GM21723 (cell line): Measurements from ENCODE around the gene RNPEPL1.
"Not testable (repeated sequence)": the region's sequence is repeated elsewhere in the genome, so short reads cannot be mapped to it uniquely, and the experiment has no call there.

ENCODE experiments used
- ATAC-seq: cut with Tn5 transposase; IDR thresholded peaks from one replicate; pipeline ENCODE4 v1.9.1; 2021; ENCODE audit warnings: mild to moderate bottlenecking, moderate library complexity; ENCODE audit not compliant: unreplicated experiment

RNPEPL1 gene

DNA sequence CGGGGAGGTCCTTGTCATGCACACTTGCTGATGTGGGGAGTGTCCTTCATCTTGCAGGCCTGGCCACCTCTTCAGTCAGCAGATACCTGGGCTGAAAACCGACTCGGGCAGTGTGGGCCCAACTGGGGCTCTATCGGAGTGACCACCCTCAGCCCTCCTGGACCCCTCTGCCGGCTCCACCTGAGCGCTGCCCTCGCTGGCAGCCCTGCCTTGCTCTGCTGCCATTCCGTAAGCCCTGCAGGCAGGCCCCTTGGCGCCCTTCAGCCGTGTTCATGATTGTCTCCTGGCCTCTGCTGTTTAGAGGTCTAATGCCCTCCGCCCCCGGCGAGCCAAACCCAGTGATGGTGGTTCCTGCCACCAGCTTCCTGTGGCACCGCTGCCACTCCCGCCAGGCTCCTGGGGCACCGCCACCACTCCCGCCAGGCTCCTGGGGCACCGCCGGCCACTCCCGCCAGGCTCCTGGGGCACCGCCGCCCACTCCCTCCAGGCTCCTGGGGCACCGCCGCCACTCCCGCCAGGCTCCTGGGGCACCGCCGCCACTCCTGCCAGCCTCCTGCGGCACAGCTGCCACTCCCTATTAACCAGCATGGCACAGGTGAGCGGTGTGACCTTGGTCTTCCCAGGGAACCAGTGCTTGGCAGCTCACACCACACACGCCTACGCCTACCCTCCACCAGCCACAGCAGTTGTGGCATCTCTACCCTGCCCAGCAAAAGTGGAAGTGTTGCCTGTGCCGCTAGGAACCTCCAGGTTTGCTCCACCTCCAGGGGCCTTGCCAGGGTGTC is 34.2 kb downstream of the RNPEPL1 start:
- no peak for ATAC-seq

DNA sequence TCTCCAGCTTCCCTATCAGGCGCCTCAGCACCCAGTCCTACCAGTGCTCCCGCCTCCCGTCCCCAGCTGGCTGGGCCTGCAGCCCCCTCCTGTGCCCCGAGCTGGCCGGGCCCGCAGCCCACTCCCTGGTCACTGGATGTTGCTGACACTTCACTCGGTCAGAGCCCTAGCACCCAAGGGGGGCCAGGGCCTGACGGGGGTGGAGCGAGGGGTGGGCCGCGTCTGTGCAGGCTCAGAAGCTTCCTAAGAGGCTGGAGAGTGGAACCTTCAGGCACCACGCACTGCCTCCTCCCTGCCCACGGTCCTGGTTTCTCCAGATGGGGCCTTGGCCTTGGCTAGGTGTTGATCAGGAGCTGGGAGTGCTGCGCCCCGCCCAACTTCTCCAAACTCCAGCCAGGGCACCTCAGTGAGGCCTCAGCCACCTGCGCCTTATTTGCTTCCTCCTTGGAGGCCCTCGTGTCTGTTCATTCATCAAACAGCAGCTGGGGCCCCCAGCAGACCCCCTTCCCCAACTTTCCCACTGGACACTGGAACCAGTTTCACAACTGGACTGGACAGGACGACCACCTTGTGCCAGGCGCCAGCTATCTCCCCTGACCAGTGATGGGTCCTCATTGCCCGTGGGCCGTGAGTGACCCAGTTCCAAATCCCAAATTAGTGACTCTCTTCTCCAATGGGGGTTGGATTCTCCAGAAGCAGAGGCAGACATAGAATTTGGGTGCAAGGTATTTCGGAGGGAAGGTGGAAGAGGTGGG is 35.0 kb downstream of the RNPEPL1 start:
- no peak for ATAC-seq

DNA sequence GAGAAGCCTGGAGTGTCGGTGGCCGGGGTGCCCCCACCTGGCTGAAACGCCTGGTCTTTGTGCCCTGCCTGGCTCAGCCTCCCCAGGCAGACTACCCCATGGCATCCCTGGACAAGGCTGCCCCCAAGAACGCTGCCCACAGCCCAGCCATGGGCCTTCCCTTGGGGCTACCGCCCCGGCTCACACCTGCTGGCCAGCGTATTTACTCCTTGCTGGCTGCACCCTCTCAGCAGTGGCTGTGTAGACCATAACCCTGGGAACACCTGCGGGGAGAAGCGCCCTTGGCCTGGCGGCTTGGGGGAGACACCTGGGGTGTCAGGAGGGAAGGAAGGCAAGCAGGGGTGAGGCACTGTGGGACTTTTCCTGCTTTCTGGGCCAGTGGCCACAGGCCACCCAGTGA is 35.6 kb downstream of the RNPEPL1 start:
- ATAC-seq = no peak

DNA sequence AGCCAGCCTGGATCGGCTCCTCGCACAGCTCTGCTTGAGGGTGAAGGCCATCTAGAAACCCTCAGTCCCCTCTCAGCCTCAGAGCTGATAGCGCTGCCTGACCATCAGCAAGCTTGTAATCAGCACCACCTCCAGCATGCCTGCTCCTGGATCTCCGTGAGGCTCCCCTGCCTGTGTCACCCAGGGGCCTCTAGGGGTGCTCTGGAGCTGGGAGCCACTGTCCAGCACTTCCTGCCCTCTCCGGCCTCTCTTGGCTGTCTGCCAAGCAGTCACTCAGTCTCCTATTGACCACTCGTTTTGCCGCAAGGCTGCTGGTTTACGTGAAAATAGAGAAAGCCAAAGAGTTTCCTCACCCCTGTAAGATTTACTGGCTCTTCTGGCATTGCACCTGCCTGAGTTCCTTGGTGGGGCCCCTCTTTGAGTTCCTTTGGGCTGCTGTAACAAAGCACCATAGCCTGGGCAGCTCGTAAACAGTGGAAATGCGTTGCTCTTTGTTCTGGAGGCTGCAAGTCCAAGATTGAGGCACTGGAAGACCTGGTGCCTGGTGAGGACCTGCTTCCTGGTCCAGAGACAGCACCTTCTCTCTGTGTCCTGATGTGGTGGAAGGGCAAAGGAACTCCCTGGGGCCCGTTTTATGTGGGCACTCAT is 36.1 kb downstream of the RNPEPL1 start:
- no peak for ATAC-seq

DNA sequence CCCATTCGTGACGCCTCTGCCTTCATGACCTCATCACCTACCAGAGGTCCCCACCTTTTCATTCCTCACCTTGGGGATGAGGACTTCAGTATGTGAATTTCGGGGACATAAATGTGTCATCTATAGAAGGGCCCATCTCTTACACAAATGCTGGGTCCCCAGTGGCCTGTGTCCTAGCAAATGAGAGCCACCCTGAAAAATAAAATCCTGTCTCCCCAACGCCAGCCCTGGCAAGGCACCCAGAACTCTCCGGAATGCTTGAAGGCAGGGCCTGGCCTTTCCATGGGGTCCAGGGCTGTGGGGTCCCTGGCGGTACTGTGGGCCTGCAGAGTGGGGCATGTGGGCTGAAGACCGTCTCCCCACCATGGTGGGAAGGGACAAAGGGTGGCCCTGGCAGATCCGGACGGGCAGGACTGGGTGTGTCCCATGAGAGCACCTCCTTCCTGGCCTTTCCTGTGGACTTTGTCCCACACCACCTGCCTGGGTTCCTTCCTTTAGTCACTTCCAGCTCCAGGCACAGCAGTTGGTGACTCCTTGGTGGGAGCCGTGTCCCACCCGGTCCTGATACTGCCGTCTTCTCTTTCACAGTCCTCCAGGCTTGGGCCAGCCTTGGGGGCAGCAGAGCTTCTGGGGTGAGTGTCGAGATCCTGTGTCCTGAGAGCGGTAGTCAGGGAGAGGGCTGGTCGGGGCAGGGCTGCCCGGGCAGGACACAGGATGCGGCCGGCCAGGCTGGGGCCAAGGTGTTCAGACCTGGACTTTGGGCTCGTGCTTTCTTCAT is 36.8 kb downstream of the RNPEPL1 start:
- no peak for ATAC-seq

GRCh38 chr2:240605867-240606743 is 37.8 kb downstream of the RNPEPL1 start:
- no peak for ATAC-seq

DNA sequence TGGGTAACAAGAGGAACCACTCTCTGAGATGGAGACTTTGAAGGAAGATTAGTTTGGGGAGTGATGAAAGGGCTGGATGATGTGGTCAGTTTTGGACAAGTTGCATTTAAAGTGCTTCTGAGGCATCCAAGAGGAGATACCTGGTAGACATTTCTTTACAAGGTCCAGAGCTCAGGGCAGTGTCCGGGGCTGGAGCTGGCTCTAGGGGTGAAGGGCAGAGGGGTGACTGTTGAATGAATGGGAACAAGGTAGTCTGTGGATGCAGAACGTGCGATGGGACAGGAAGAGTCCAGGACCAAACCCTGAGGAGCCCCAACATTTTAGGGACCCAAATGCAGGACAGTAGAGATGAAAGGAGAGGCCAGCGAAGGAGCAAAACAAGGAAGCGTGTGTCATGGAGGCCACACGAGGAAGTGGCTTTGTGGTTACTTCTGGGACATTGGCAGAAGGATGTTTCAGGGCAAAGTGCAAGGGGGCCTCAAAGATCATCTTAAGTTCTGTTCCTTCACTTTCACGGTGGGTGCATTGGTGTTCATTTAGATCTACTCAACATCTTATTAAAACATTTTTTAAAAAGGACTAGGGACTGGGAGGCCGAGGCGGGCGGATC is 43.4 kb downstream of the RNPEPL1 start:
- no peak for ATAC-seq

GRCh38 chr2:240613781-240614180 is 45.5 kb downstream of the RNPEPL1 start:
- ATAC-seq = no peak

GRCh38 chr2:240614391-240614790 is 46.1 kb downstream of the RNPEPL1 start:
- no peak for ATAC-seq

DNA sequence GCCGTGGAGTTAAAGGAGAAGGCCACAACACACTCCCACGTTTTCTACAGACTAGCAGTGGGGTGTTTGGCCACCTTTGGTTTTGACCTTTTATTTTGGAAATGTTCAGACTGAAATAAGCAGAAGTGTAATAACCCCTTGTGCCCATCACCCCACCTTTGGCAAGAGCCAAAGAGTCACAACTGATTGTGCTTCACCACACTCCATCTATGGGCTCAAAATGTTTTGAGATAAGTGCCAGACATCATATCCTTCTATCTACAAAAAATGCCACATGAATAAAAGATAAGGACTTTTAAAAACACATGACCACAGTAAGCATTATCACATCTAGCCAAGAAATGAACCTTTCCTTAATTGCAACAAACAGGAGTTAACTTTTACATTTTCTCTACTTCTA is 47.1 kb downstream of the RNPEPL1 start:
- ATAC-seq = no peak

GRCh38 chr2:240615820-240616547 is 47.7 kb downstream of the RNPEPL1 start:
- no peak for ATAC-seq

DNA sequence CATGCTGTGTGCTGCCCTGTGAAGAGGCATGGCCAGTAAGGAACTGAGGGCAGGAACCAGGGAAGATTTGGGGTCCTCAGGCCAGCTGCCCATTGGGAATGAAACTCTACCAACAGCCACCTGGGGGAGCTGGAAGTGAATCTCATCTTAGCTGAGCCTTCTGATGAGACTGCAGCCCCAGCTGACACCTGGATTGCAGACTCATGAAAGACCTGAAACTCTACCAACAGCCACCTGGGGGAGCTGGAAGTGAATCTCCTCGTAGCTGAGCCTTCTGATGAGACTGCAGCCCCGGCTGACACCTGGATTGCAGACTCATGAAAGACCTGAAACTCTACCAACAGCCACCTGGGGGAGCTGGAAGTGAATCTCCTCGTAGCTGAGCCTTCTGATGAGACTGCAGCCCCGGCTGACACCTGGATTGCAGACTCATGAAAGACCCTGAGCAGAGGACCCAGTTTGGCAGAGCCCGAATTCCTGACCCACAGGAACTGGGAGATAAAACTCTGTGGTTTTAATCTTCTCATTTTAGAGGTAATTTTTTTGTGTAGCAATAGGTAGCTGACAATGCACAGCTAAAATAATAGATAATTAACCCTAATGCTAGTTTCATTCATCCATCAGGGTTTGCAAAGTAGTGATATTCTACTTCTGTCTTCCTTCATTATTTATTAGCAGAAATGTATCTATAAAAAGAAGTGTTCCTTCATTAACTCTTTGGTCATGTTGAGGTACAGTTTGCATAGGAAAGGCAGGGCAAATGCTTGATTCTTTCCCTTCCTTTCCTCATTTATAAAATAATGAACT is 48.8 kb downstream of the RNPEPL1 start:
- ATAC-seq = not testable (repeated sequence)

- no peak for ATAC-seq
Measured at GRCh38 chr2:240618776-240619175, 50.5 kb downstream of the RNPEPL1 start.

- ATAC-seq = no peak
Measured at GRCh38 chr2:240619506-240620148, 51.3 kb downstream of the RNPEPL1 start.

GRCh38 chr2:240620149-240620731 is 52.0 kb downstream of the RNPEPL1 start:
- ATAC-seq = no peak

DNA sequence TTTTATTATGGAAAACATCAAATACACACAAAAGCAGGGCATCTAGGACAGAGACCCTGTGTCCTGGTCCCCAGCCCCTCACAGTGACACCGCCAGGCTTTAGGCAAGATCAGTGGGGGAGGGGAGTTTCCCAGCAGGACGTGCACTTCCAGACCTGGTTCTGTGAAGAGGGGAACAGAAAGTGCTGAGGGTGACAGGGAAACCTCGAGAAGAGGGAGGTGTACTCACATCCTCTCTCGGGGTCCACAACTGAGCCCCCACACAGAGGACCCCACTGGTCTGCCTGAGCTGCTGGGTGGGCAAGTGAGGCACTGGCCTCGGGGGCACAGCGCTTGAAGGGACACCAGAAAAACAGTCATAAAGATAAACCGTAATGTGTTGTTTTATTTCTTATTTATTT is 52.6 kb downstream of the RNPEPL1 start:
- no peak for ATAC-seq

DNA sequence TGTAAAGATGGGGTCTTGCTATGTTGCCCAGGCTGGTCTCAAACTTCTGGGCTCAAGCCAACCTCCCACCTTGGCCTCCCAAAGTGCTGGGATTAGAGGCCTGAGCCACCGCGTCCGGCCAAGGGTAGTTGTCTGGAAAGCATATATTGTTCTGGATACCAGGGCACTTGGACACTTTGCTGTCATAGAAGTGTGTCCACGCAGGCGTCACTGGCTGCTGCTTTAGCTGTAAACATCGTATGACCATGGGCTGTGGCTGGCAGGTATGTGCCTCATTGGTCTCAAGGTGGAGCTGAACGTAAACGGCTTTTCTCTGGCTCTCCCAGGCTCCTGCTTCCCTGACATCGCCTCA is 53.8 kb downstream of the RNPEPL1 start:
- ATAC-seq = no peak
